GM18505 (cell line): Measurements from ENCODE around the gene ANKRD12.

ENCODE experiments used
- ATAC-seq: cut with Tn5 transposase; IDR thresholded peaks from one replicate; pipeline ENCODE4 v1.9.1; 2021; ENCODE audit not compliant: unreplicated experiment
- POLR2A ChIP-seq: IDR thresholded peaks from 4 replicates; pipeline ENCODE4 v1.6.1; 2011; ENCODE audit warnings: borderline replicate concordance; ENCODE audit not compliant: insufficient read depth, insufficient read length; ENCODE audit errors: extremely low read depth

ANKRD12 gene

DNA sequence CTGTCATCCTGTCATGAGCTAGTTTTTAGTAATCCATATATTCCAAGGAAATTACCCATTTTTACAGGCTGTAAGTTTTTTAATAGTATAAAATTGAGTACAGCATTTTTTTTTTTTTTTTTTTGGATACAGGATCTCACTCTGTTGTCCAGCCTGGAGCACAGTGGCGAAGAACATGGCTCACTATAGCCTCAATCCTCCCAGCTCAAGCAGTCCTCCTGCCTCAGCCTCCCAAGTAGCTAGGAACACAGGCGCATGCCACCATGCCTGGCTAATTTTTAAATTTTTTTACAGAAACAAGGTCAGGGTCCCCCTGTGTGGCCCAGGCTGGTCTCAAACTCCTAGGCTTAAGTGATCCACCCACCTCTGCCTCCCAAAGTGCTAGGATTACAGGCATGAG is 56.5 kb downstream of the ANKRD12 start:
- ATAC-seq: no peak
- no peak for TF ChIP-seq POLR2A

DNA sequence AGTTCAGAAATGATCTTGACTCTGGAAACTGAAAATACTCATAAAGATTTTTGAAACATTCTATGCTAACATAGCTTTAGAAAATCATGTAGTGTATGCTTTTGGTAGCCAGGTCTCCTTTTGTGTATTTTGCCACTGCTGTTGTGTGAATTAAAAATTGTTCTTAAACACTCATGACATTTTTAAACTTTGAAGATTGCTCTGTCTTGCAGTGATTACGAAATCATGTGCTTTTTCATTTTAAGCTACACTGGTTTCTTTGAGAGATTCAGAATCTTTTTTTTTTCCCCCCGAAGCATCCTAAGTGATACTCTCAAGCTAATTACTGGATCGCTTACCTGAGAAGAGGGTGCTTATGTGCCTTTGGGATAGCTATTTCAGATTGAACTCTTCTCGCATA is 60.0 kb downstream of the ANKRD12 start:
- no peak for TF ChIP-seq POLR2A
- no peak for ATAC-seq

- TF ChIP-seq POLR2A: no peak
- no peak for ATAC-seq
Observed at GRCh38 chr18:9199681-9200080, 63.1 kb downstream of the ANKRD12 start.

DNA sequence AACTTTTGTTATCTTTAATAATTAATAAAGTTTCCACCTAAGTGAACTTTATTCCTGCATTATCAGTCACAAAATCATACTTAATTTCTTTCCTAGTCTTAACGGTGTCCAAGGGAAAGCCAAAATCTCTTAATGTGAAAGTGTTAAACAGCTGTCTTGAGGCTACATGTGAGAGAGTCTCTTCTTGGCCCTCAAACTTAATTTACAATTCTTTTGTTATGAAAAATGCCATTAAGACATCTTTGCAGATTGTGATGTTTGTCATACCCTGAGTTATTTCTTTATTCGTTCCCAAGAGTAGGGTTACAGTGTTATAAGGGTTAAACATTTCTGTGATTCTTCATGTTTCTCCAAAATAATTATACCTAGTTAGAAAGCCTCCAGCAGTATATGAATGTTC is 64.6 kb downstream of the ANKRD12 start:
- TF ChIP-seq POLR2A: no peak
- no peak for ATAC-seq

GRCh38 chr18:9204659-9205058 is 68.1 kb downstream of the ANKRD12 start:
- no peak for TF ChIP-seq POLR2A
- ATAC-seq: no peak

DNA sequence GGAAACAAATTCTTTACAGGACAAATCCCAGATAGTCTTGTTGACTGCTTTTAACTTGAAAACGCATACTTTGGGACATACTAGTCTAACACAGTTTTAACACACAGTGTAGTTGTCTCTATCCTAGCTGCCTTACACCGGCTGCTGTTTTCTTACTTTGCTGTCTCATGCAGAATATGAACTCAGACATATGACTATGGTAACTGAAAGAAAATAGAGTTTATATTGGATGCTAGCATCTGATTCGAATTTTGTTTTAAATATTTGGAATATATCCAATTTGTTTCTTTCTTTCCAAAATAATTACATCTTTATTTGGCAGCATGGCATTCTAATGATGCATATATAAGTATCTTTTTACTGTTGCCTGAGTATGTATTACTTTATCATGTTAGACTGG is 69.8 kb downstream of the ANKRD12 start:
- TF ChIP-seq POLR2A: no peak
- no peak for ATAC-seq

- ATAC-seq: no peak
- no peak for TF ChIP-seq POLR2A
Observed at GRCh38 chr18:9209279-9209678, 72.7 kb downstream of the ANKRD12 start.

GRCh38 chr18:9210966-9211365 is 74.4 kb downstream of the ANKRD12 start:
- TF ChIP-seq POLR2A: no peak
- ATAC-seq: no peak

GRCh38 chr18:9211955-9212354 is 75.4 kb downstream of the ANKRD12 start:
- TF ChIP-seq POLR2A: no peak
- no peak for ATAC-seq

DNA sequence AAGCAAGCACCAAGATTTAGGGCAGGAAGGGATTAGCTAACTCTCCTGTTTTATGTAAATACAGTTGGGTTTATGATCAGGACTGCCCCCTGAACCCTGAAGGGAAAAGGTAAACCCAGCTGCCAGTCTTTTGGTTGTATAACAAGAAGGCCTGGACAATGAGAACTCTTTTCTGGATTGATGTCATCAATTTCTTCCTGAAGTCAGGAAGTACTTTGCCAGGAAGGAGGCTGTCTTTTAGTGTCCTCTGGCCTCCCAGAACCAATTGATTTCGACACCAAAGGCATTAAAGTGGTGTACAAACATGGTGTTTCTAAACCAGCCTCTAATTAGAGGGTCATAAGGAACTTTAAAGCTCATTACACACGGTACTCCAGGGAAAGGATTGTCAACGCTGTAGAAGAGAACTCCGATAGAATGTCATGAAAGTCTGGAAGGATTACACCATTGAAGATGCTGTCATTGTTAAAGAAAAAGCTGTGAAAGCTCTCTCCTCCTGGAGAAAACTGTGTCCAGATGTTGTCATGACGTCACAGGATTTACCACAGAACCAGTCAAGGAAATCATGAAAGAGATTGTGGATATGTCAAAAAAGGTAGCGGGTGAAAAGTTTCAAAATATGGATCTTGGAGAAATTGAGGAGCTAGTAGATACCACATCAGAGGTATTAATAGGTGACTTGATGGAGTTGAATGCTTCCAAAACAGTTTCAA is 78.8 kb downstream of the ANKRD12 start:
- TF ChIP-seq POLR2A: no peak
- ATAC-seq: no peak

DNA sequence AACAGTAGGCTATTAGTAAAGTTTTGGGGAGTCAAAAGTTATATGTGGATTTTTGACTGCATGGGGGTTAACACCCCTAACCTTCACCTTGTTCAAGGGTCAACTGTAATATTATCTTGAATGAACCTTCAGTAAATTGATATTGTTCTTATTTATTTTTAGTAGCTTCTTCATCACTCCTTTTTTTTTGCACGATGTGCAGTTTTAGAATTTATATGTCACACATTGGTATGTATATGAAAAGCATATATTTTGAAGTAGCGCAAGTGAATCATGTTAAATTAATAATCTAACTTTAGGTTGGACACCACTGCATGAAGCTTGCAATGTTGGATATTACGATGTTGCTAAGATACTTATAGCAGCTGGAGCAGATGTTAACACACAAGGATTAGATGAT is 79.9 kb downstream of the ANKRD12 start:
- no peak for TF ChIP-seq POLR2A
- ATAC-seq: no peak

GRCh38 chr18:9217743-9218451 is 81.3 kb downstream of the ANKRD12 start:
- TF ChIP-seq POLR2A: no peak
- no peak for ATAC-seq

DNA sequence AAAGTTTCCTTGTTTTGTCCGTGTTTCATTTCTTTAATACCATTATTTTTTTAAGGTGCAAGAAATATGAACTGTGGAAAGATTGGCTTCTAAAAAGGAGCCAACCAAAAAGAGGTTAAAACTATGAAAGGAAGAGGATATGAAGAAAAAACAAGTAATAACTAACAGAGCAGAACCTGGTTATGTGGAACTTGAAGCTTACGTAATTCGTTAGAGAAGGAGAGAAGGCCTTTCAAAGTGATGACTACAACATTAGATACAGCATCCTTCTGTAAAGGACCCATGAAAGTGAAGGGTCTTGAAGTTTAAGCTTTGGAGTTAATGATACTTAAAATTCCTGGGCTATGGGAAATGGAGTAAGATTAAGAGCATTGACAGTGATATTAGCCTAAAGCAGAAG is 84.5 kb downstream of the ANKRD12 start:
- no peak for TF ChIP-seq POLR2A
- ATAC-seq: no peak

DNA sequence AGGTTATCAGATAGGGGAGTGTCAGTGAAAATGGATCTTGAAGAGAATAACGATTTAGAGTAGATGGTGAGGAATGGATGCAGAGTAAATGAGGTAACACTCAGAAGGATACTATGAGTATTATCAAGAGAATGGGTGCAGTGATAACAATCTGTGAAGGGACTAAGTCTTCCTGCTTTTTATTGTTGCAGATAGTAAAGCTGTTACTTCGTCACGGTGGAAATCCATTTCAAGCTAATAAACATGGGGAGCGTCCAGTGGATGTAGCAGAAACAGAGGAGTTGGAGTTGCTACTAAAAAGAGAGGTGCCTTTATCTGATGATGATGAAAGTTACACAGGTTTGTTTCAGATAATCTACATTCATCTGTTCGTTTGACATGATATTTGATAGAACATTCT is 85.1 kb downstream of the ANKRD12 start:
- no peak for ATAC-seq
- TF ChIP-seq POLR2A: no peak
